Measurements from ENCODE around the gene CAMTA1.

Gene CAMTA1

GRCh38 chr1:7638078-7638477 lies 852.8 kb downstream of the CAMTA1 start:
- no peak for DNase-seq (ENCODE audit: low spot score)
- TF ChIP-seq, protein P1, sequence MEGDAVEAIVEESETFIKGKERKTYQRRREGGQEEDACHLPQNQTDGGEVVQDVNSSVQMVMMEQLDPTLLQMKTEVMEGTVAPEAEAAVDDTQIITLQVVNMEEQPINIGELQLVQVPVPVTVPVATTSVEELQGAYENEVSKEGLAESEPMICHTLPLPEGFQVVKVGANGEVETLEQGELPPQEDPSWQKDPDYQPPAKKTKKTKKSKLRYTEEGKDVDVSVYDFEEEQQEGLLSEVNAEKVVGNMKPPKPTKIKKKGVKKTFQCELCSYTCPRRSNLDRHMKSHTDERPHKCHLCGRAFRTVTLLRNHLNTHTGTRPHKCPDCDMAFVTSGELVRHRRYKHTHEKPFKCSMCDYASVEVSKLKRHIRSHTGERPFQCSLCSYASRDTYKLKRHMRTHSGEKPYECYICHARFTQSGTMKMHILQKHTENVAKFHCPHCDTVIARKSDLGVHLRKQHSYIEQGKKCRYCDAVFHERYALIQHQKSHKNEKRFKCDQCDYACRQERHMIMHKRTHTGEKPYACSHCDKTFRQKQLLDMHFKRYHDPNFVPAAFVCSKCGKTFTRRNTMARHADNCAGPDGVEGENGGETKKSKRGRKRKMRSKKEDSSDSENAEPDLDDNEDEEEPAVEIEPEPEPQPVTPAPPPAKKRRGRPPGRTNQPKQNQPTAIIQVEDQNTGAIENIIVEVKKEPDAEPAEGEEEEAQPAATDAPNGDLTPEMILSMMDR (conservative IDR thresholded peaks at IDR 0.05; ENCODE audit: low read depth) = no peak
- ChIA-PET POLR2A (ENCODE audit: low non-redundant PET) (no interaction called here), CTCF (interaction anchor here (0.7 to 1.1 kb wide), 4 partner anchors 10 to 304 kb away, joined by 3 read pairs; no protein-coding TSS in a partner anchor)
- H3K27ac ChIP-seq = no peak overlapping the region

GRCh38 chr1:7639435-7640131 lies 854.3 kb downstream of the CAMTA1 start:
- ChIA-PET CTCF (interaction anchor here (0.6 to 0.7 kb wide), 2 partner anchors 233 to 461 kb away, joined by 3 to 4 read pairs; no protein-coding TSS in a partner anchor), POLR2A (ENCODE audit: low non-redundant PET) (no interaction called here)
- DNase-seq (ENCODE audit: low spot score) = no peak
- no peak overlapping the region for H3K27ac ChIP-seq
- TF ChIP-seq, protein P1 (conservative IDR thresholded peaks at IDR 0.05; ENCODE audit: low read depth) = no peak

- TF ChIP-seq, protein P1 (conservative IDR thresholded peaks at IDR 0.05; ENCODE audit: low read depth) = no peak
- DNase-seq (ENCODE audit: low spot score) = no peak
- POLR2A ChIA-PET (ENCODE audit: low non-redundant PET) = no interaction called here
- H3K27ac ChIP-seq = no peak overlapping the region
- CTCF ChIA-PET = interaction anchor here (0.6 to 0.7 kb wide), 2 partner anchors 10 to 379 kb away, joined by 3 to 6 read pairs; no protein-coding TSS in a partner anchor
Measured at GRCh38 chr1:7640350-7640749, 855.1 kb downstream of the CAMTA1 start.

DNA sequence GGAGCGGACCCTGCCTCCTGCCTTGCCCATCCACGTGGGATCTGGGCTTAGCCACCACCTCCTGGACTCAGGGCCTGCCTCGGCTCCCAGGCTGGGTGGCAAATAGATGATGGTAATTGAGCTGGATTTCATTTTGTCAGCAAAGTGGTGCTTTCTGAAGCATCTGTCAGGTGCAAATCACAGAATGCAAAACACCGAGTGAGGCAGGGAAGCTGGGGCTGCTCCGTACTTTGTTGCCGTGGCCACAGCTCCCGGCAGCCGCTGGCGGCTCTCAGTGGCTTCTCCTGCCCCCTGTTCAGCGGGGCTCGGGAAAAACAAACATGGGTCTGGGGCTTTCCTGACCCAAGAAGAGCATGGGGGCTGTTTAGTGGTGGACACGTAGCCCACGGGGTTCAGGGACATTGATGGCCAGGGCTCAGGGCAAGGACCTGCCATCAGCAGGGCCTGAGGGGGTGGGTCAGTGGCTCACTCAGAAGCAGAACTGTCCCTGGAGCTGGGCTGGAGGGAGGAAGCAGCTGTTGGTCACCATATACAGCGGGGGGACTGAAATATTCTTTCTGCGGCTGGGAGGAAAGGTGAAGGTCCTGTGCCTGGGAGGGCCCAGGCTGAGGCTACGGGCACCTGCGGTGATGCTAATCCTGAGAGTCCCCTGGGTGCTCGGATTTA lies 855.8 kb downstream of the CAMTA1 start:
- H3K27ac ChIP-seq = no peak overlapping the region
- ChIA-PET POLR2A (ENCODE audit: low non-redundant PET) (no interaction called here), CTCF (interaction anchor here (0.6 to 0.7 kb wide), 2 partner anchors 9 to 379 kb away, joined by 3 to 6 read pairs; no protein-coding TSS in a partner anchor)
- TF ChIP-seq, protein P1 (conservative IDR thresholded peaks at IDR 0.05; ENCODE audit: low read depth) = no peak
- DNase-seq (ENCODE audit: low spot score) = no peak

GRCh38 chr1:7641587-7642417 lies 856.5 kb downstream of the CAMTA1 start:
- POLR2A ChIA-PET (ENCODE audit: low non-redundant PET) = no interaction called here
- TF ChIP-seq, protein P1 (conservative IDR thresholded peaks at IDR 0.05; ENCODE audit: low read depth) = no peak
- no peak overlapping the region for H3K27ac ChIP-seq
- CTCF ChIA-PET = interaction anchor here (0.6 kb wide), 1 partner anchor 844 kb away, joined by 5 read pairs; no protein-coding TSS in a partner anchor
- DNase-seq (ENCODE audit: low spot score) = no peak

- TF ChIP-seq, protein P1 (conservative IDR thresholded peaks at IDR 0.05; ENCODE audit: low read depth) = no peak
- POLR2A ChIA-PET (ENCODE audit: low non-redundant PET) = no interaction called here
- no peak overlapping the region for H3K27ac ChIP-seq
- CTCF ChIA-PET = no interaction called here
- no peak for DNase-seq (ENCODE audit: low spot score)
Measured at GRCh38 chr1:7642418-7642704, 857.1 kb downstream of the CAMTA1 start.
